ENCODE data around the gene NEU2.

- TF ChIP-seq TEAD4 (IDR thresholded peaks at IDR 0.05) = no peak
- no peak for TF ChIP-seq EP300 (IDR thresholded peaks at IDR 0.05; ENCODE audit: borderline replicate concordance)
- TF ChIP-seq REST (IDR thresholded peaks at IDR 0.05; ENCODE audit: low read depth) = no peak
- TF ChIP-seq ZBTB7A (IDR thresholded peaks at IDR 0.05; ENCODE audit: low read depth) = no peak
- no peak for TF ChIP-seq CREB1 (IDR thresholded peaks at IDR 0.05; ENCODE audit: low read depth)
- no peak for TF ChIP-seq EGR1 (IDR thresholded peaks at IDR 0.05)
- no peak for TF ChIP-seq CEBPB (IDR thresholded peaks at IDR 0.05)
- no peak for TF ChIP-seq MAX (IDR thresholded peaks at IDR 0.05)
- TF ChIP-seq TAF1 (IDR thresholded peaks at IDR 0.05; ENCODE audit: low read depth) = no peak
- no peak for TF ChIP-seq TCF12 (IDR thresholded peaks at IDR 0.05; ENCODE audit: low read depth)
- TF ChIP-seq RAD21 (IDR thresholded peaks at IDR 0.05; ENCODE audit: low read depth) = no peak
- TF ChIP-seq NFIC (IDR thresholded peaks at IDR 0.05) = no peak
- TF ChIP-seq YY1 (IDR thresholded peaks at IDR 0.05; ENCODE audit: low read depth) = no peak
- TF ChIP-seq FOXM1 (IDR thresholded peaks at IDR 0.05; ENCODE audit: borderline replicate concordance, low read depth) = no peak
These were observed 4.6 kb downstream of the NEU2 start for GRCh38 chr2:233037078-233037477.
